Endothelial cell of umbilical vein (primary cell): ENCODE results near the gene AACS. TPM values are rescaled to one million over a fixed set of nuclear protein-coding genes. Genes with fewer than 3 reads are reported as not detected.

Experiments used
- BruUV-seq: library from RNA; stranded (reverse); fragments of 400-500 nt; replicated peaks from 2 replicates; lab custom pipeline; 2021; lab: Mats Ljungman, UMichigan
- CTCF ChIA-PET: fragments of 300-600, 350-600 bp; sonication (Branson Sonifier 250); formaldehyde crosslinking; loops from one replicate; lab custom pipeline; 2021; ENCODE audit warnings: antibody characterized with exemption, inconsistent platforms; lab: Charles Lee
- POLR2A ChIA-PET: fragments of 300-600, 350-600 bp; sonication (Branson Sonifier 250); formaldehyde crosslinking; loops from one replicate; lab custom pipeline; 2021; ENCODE audit warnings: antibody characterized with exemption, inconsistent platforms; lab: Charles Lee
- DNase-seq: peaks from one replicate; pipeline ENCODE4 v3.0.0-alpha.2; 2011; ENCODE audit warnings: low read depth, low spot score
- FAIRE-seq: peaks from 2 replicates; lab custom pipeline; 2011; peaks lifted over from hg19 to GRCh38; lab: Jason Lieb, UNC
- H2AFZ ChIP-seq: 2 replicates; pipeline ENCODE4 v1.6.0; 2012; ENCODE audit warnings: low read depth, low read length, control low read depth, inconsistent platforms
- H3K27ac ChIP-seq: 2 replicates; pipeline ENCODE4 v1.5.1; 2011; ENCODE audit warnings: low read depth, mild to moderate bottlenecking, control low read depth, low read length, moderate library complexity; ENCODE audit not compliant: insufficient read depth
- H3K27me3 ChIP-seq, 2 experiments: 2 replicates each; pipeline versions ENCODE4 v1.6.0 to v1.6.1; 2011; ENCODE audit warnings: low read length in 2 of 2, mixed read lengths in 1 of 2; ENCODE audit not compliant: control insufficient read depth in 2 of 2, insufficient read depth in 2 of 2
- H3K36me3 ChIP-seq, 2 experiments: 2 replicates in 1 of 2; 3 replicates in 1 of 2; pipeline ENCODE4 v1.5.1; 2011; ENCODE audit warnings: low read length in 2 of 2, mild to moderate bottlenecking in 1 of 2, moderate library complexity in 1 of 2; ENCODE audit not compliant: control insufficient read depth in 2 of 2, insufficient read depth in 2 of 2; ENCODE audit errors: extremely low read depth in 1 of 2
- H3K4me1 ChIP-seq: 3 replicates; pipeline ENCODE4 v1.5.1; 2011; ENCODE audit warnings: mild to moderate bottlenecking, low read length; ENCODE audit not compliant: control insufficient read depth, insufficient read depth; ENCODE audit errors: extremely low read depth
- H3K4me2 ChIP-seq: 2 replicates; pipeline ENCODE4 v1.6.1; 2011; ENCODE audit warnings: low read length, control low read depth, mixed read lengths; ENCODE audit not compliant: insufficient read depth
- H3K4me3 ChIP-seq, 3 experiments: fragments of 200-600 bp in 1 of 3; sonication (generic), shearing (Covaris generic) in 1 of 3; replicated peaks in 1 of 3; 2 replicates each; pipeline ENCODE4 v1.5.1; 2011 to 2016; ENCODE audit warnings: control low read depth in 3 of 3, low read length in 3 of 3, mild to moderate bottlenecking in 2 of 3, inconsistent platforms in 1 of 3, low read depth in 1 of 3, moderate library complexity in 1 of 3; ENCODE audit not compliant: insufficient read depth in 1 of 3
- H3K79me2 ChIP-seq: 2 replicates; pipeline ENCODE4 v1.6.0; 2012; ENCODE audit warnings: low read length, inconsistent platforms; ENCODE audit not compliant: control insufficient read depth, insufficient read depth
- H3K9ac ChIP-seq: replicated peaks from 2 replicates; pipeline ENCODE3; 2011; ENCODE audit warnings: low read length, control low read depth; ENCODE audit not compliant: insufficient read depth; ENCODE audit errors: extremely low read depth
- H3K9me1 ChIP-seq: replicated peaks from 3 replicates; pipeline ENCODE4 v1.6.0; 2011; ENCODE audit warnings: mild to moderate bottlenecking, low read length; ENCODE audit not compliant: control insufficient read depth, insufficient read depth; ENCODE audit errors: extremely low read depth
- H3K9me3 ChIP-seq: replicated peaks from 2 replicates; pipeline ENCODE4 v1.5.1; 2012; ENCODE audit warnings: low read length, inconsistent platforms; ENCODE audit not compliant: control insufficient read depth, insufficient read depth
- H4K20me1 ChIP-seq: replicated peaks from 2 replicates; pipeline ENCODE3; 2011; ENCODE audit warnings: mild to moderate bottlenecking, low read length; ENCODE audit not compliant: control insufficient read depth, insufficient read depth; ENCODE audit errors: extremely low read depth
- CTCF ChIP-seq, 2 donors: IDR thresholded peaks; 1 replicate in 1 of 2; 2 replicates in 1 of 2; pipeline ENCODE4 v1.5.1; 2011; ENCODE audit warnings: low read length in 2 of 2, mild to moderate bottlenecking in 2 of 2, moderate library complexity in 2 of 2, control low read depth in 1 of 2, inconsistent platforms in 1 of 2, low read depth in 1 of 2; ENCODE audit not compliant: insufficient read depth in 1 of 2; ENCODE audit errors: extremely low read depth in 1 of 2
- FOS ChIP-seq: IDR thresholded peaks from 2 replicates; pipeline ENCODE4 v1.6.1; 2011; ENCODE audit warnings: mild to moderate bottlenecking, low read length, moderate library complexity, borderline replicate concordance; ENCODE audit not compliant: insufficient read depth
- GATA2 ChIP-seq: IDR thresholded peaks from 2 replicates; pipeline ENCODE4 v1.7.0; 2011; ENCODE audit warnings: low read depth, mild to moderate bottlenecking, moderate library complexity, mixed read lengths, low read length; ENCODE audit not compliant: insufficient read length, insufficient read depth
- JUN ChIP-seq: IDR thresholded peaks from 2 replicates; pipeline ENCODE4 v1.6.1; 2011; ENCODE audit warnings: borderline replicate concordance, low read depth; ENCODE audit not compliant: insufficient read length, insufficient read depth
- MAX ChIP-seq: IDR thresholded peaks from 2 replicates; pipeline ENCODE4 v1.6.1; 2011; ENCODE audit not compliant: insufficient read depth, insufficient read length
- POLR2A ChIP-seq: IDR thresholded peaks from 2 replicates; pipeline ENCODE4 v1.6.1; 2012; ENCODE audit warnings: low read depth, mild to moderate bottlenecking, control low read depth, low read length
- POLR2AphosphoS5 ChIP-seq: IDR thresholded peaks from 2 replicates; pipeline ENCODE4 v1.6.1; 2012; ENCODE audit warnings: low read depth, mild to moderate bottlenecking, control low read depth, low read length, moderate library complexity; ENCODE audit not compliant: insufficient read depth
- dilution Hi-C: fragments of 300-500 bp; cut with MboI; formaldehyde crosslinking; loops from one replicate; pipeline ENCODE4 v1.15.0; 2019; ENCODE audit warnings: low sequenced_read_pairs; ENCODE audit not compliant: extremely low pct_ligation_motif_present
- intact Hi-C: fragments of 100-400 bp; cut with micrococcal nuclease; formaldehyde crosslinking; loops from one replicate; pipeline ENCODE4 v1.10.0; 2022
- polyA plus RNA-seq, 4 experiments: library from polyadenylated mRNA; depleted of rRNA in 3 of 4; stranded (reverse) in 3 of 4; unstranded in 1 of 4; fragments of >200 nt; gene quantifications; 2 replicates each; pipeline versions ENCODE4 v1.2.1 to v1.2.3, GENCODE V29; 2011 to 2012; ENCODE audit warnings: missing spikeins in 1 of 4
- total RNA-seq: library from RNA; stranded (reverse); gene quantifications from 2 replicates; pipeline ENCODE4 v1.2.3, GENCODE V29; 2021

The AACS gene
- total and polyA plus RNA-seq, 2 donors (not counting 3 experiments of a cell fraction or from before 2014, with no cell fraction given): 34.7 to 40.3 TPM

- TF ChIP-seq POLR2AphosphoS5: no peak
- TF ChIP-seq POLR2A: no peak
- TF ChIP-seq FOS: no peak
- TF ChIP-seq JUN: no peak
- TF ChIP-seq GATA2: no peak
- no peak for TF ChIP-seq CTCF (IDR thresholded peaks at IDR 0.05; ENCODE audit: extremely low read depth in 1 of 2, insufficient read depth in 1 of 2, low read depth in 1 of 2, low read length in 2 of 2)
- TF ChIP-seq MAX: no peak
- CTCF ChIA-PET: no interaction called here
These were observed 100.8 kb downstream of the AACS start for GRCh38 chr12:125166041-125166440.

More at GRCh38 chr12:125166041-125166440, 100.8 kb downstream of the AACS start:
- H3K79me2 ChIP-seq: no peaks in the 10 kb centered on the region
- H3K27me3 ChIP-seq: no peaks in the 10 kb centered on the region
- H3K9me1 ChIP-seq: no peaks in the 10 kb centered on the region
- BruUV-seq: no TSS peak
- H3K9me3 ChIP-seq: no peaks in the 10 kb centered on the region
- intact Hi-C loops: no loop called here
- DNase-seq (no peak), FAIRE-seq (no peak)
- H3K4me1 ChIP-seq: no peaks in the 10 kb centered on the region
- no peaks in the 10 kb centered on the region for H4K20me1 ChIP-seq
- H3K9ac ChIP-seq: no peak overlapping the region
- H3K4me3 ChIP-seq: no peak overlapping the region
- POLR2A ChIA-PET: no interaction called here
- H3K36me3 ChIP-seq: no peaks in the 10 kb centered on the region
- dilution Hi-C loops: no loop called here
- H2AFZ ChIP-seq: no peak overlapping the region
- no peak overlapping the region for H3K4me2 ChIP-seq
- H3K27ac ChIP-seq: no peak overlapping the region
